NCI-H1694 treated with DMSO at 0.1 percent for 48 hours (cell line): Measurements from ENCODE around the gene CYGB.

Experiments
- DNase-seq: peaks from one replicate; lab custom pipeline; 2025; lab: John Stamatoyannopoulos, UW

The CYGB gene

GRCh38 chr17:76500747-76501017 is 36.8 kb downstream of the CYGB start:
- DNase-seq: no peak

DNA sequence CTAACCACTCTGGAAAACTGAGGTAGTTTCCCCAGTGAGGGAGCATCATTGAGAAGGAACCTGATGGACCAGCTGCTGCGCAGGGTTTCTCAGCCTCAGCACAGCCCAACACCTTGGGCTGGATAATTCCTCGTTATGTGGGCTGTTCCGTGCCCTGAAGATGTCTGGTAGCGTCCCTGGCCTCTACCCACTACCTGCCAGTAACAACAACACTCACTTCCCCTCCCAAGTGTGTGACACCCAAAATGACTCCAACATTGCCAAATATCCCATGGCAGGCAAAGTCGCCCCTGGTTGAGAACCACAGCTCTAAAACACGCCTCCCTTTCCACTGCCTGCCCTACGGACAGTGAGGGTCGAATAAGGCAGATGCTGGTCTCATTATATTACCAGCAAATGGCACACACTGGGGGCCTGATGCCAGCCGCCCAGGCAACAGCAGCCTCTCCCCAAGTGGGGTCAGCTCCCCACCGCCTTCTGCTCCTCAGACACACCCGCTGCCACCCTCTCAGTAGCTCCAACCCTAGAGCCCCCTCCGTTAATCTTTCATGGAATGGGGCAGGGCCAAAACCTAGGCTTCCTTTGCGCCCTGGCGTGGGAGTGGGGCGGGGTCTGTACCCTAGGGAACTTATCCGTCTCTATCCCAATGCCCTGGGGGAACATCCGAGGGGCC is 37.3 kb downstream of the CYGB start:
- no peak for DNase-seq

- no peak for DNase-seq
Measured at GRCh38 chr17:76499267-76499667, 38.2 kb downstream of the CYGB start.

DNA sequence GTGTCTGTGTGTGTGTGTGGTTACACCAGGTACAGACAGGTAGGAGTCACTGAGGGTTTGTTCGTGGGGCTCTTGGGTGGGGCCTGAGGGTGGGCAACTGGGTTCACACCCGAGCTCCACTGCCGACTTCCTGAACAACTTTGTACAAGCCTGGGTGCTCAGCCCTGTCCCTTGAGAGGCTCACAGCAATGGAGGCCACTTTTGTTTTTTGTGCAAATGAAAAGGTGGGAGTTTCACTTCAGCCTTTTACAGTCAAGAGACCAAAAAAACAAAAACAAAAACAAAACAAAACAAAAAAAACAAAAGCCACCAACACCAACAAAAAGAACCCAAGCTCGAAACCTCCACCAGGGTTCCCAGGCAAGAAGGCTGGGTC is 38.6 kb downstream of the CYGB start:
- no peak for DNase-seq

DNA sequence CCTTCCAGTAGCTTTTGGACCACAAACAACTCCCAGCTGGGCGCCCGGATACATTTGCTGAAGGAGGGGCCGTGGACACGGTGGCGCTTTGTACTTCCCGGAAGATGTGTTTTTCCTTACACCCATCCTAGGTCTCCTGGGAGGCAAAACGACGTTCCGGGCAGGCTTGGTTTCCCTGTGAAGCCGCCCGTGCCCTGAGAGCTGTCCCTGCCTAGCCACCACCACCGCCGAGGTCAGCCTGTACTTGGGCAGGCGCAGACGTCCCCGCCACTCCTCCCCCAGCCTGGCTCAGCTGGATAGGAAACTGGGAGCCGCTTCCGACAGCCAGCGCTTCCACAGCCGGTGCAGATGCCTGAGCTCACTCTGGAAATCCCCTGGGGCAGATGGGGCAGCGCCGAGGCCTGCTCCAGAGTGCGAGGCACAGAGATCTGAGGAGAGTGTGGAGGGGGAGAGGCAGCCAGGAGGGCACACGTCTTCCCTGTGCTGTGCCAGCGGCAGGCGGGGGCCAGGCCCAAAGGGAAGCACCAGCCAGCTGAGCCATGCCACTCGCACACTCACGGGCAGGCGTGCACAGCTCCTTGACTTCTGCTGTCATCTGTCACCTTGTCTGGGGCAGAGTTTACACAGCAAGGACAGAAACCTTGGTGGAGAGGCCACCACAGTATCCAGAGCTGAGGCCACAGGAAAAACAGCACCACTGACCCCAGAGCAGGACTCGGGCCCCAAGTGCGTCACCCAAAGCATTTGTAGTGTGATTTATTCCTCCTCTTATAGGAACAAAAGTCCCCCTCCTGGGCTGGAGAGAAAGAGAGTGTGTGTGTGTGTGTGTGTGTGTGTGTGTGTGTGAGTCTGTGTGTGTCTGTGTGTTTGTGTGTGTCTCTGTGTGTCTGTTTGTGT is 39.3 kb downstream of the CYGB start:
- DNase-seq: peak; percentile 93

- no peak for DNase-seq
Measured at GRCh38 chr17:76497699-76497978, 39.9 kb downstream of the CYGB start.

GRCh38 chr17:76496464-76496863 is 41.0 kb downstream of the CYGB start:
- DNase-seq: no peak

DNA sequence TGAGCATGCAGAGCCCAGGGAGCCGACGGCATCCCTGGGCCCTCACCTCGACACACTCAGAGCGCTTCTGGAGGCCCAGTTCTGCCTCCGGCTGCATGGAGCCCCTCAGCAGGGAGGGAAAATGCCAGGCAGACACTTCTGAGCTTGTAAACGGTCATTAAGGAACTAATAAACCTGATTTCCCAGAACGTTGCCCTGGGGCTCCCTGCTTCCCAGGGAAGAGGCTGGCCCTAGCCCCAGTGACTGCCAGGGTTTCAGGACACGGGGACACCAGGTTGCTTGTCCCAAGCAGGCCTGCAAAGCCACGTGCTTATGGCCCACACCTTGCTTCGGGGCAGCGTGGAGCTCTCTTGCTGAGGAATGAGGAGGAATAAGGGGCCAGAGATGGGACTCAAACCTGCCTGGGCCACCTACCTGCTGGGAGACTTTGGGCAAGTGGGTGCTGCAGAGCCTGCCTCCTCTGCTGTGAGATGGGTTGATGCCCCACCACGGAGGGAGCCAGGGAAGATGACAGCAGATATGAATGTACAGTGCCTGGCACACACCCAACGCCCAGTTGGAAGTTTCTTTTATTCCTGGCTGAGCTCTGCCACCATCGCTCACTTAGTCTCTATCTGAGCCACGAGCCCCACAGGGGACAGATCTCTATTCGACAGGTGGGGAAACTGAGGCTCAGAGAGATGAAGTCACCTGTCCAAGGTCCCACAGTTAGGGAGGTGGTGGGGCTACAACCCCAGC is 41.7 kb downstream of the CYGB start:
- no peak for DNase-seq

DNA sequence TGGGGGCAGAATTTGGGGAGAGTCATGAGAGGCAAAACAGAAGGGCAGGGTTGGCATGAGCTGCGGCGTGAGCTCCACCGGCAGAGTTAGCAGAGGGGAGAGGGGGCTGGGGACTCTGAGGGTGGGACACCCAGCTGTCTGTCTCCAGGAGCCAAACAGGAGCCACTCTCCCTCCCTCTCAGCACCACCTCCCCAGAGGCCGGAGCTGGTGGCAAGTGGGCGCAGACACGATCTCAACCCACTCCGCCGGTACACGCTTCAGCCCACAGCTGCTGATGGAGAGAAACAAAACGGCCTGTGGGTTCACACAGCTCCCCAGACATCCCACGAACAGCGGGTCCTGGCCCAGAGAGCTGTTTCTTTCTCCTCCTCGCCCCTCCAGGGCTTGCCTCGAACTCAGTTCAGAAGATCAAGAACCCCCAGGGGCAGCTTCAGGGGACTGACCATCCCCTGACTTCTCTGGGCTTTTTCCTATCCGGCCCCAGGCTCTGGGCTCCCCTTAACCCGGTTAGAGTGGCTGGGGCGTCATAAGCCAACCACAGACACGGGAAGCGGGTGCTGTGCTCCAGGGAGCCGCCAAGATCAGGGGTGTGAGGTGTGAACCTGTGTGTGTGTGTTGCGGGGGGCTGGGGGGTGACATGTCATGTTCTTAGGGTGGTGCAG is 43.9 kb downstream of the CYGB start:
- DNase-seq: no peak

- peak; percentile 16 for DNase-seq
Measured at GRCh38 chr17:76492989-76493501, 44.5 kb downstream of the CYGB start.

GRCh38 chr17:76492123-76492988 is 45.2 kb downstream of the CYGB start:
- DNase-seq: no peak

DNA sequence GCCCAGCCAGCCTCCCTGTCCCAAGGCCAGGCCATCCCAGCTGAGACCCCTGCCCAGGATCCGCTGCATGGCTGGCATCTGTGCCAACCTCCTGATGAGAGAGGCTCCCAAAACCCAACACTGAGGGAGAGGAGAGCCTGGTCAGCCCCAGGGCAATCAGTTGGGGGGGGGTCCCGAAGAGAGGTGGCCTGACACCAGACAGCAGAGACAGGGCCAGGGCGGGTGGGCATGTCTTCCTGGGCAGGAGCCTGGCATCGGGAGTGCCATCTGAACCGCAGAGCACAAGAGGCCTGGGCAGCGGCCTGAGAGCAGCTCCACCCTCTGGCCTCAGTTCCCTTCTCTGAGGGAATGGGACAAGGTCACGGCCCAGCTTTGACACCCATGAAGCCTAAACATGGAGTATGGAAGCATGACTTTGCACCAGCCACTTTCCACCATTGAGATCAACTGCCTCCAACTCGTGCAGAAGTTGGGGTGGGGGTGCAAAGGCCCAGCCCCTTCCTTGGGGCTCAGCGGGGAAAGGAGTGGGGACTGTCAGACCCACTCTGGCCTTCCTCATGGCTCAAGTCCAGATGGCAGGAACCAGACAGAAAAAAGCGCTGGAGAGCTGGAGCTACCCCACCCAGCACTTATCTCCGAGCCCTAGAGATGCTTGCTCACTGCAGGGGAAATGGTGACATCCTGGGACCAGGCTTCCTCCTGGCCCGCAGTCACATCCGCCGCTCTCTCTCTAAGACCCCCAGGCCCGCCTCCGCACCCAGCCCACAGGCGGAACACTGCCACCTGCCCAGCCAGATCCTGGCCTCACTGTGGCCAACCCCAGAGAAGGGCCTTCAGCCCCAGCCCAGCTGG is 46.0 kb downstream of the CYGB start:
- no peak for DNase-seq

DNA sequence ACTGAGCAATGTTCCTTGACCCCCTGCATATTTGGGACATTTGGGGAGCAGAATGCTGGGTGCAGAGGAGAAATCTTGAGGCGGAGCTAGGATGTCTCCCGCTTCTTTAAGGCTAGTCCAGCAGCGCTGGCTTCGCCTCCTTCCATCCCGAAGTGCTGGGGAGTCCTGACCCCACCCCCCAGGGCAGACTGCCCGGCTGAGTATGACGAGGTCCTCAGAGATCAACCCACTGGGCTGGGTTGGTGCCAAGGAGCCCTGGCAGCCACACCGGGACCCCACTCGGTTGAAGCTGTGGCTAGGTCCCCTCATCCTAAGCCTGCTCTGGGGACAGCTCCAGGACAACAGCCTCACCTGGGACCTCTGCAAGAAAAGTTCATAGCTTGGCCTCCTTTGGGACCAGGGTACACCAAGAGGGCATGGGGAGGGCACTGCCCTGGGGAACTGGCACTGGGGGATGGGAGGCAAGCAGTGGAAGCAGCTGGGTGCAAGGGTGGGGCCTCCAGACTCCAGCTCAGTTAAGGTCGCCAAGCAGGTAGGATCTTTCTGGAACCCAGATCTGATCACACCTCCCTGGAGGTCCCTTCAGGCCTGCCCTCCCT is 47.3 kb downstream of the CYGB start:
- DNase-seq: no peak

DNA sequence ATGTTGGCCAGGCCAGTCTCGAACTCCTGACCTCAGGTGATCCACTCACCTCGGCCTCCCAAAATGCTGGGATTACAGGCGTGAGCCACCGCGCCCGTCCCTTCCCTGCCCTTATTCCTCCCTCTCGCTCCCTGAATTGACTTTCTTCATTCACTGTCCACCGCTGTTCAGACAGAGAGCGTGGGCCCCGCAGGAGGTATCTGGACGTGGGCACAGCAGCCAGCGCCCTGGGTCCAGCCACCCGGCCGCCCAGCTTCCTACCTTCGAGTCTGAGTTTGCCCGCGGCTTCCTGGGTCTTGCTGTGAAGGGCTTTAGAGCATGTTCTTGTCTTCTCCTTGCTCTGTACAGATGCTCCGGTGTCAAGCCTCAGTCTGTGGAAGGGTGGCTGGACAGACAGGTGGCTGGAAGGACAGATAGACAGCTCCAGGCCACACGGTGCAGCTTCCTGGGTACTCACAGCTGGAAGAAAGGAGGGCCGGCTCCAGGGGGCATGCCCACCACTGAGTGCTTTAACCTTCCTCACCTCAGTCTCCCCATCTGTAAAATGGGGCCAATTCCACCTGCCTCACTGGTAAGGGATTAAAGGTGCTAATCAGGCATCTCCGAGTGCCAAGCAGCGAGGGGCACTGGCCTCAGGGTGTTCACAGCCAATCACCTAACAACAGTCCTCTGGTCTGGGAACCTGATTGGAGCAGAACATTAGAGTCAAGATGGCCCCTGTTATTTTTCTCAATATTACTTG is 49.9 kb downstream of the CYGB start:
- DNase-seq: no peak

DNA sequence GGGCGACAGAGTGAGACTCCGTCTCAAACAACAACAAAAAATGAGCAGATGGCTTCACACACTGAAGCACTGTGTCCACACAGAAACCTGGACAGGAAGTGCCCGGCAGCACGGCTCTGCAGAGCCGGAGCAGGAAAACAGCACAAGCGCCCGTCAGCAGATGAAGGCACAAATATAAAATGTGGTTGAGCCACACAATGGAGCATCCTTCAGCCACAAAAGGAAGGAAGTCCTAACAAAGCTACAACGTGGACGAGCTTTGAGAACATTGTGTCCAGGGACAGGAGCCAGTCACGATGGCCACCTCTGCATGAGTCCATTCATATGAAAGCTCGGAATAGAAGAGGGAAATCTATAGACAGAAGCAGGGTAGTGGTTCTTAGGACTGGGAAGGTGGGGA is 51.9 kb downstream of the CYGB start:
- no peak for DNase-seq

DNA sequence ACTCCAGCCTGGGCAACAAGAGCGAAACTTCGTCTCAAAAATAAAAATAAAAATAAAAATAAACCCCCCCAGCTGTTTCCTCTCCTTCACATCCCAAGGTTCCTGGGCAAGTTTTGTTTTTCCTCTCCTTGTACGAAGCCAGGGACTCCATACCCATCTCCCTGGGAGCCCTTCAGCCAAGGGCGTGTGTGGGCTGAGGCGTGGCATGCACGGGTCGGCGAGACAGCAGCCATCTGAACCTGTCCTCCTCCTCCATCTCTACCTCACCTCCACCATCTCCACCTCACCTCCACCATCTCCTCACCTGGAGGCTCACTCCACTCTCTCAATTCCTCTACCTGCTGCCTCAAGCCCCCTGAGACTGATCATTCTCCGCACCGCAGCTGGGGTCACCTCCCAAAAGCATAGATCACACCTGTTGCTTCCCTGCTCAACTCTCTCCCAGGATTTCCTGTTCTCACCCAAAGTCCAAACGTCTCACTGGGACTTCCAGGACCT is 53.2 kb downstream of the CYGB start:
- no peak for DNase-seq

DNA sequence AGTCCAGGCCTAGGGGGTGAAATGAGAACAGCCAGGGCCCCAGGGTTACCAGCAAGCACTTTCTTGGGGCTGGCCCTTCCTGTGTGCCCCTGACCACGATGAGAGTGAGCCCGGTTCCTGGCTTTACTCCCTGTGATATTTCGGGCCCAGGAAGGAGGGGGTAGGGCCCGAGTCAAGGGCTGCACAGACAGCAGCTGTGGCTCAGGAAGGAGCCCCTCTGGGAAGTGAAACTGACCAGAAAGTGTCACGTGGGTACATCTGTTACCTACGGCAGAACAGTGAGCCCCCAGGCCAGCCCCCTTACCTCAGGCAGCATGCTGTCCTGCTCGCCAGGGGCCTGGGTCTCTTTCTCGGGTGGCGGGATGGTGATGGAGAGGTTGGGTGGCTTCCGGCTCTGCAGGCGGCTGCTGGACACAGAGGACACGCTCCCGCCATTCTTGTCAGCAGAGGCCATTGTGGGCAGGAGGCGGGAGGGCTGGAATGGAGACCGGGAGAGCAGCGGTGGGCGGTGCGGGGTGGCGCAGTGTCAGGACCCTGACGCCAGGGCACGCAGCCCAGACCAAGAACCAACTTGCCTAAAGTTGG is 56.3 kb downstream of the CYGB start:
- DNase-seq: no peak

GRCh38 chr17:76480632-76481031 is 56.9 kb downstream of the CYGB start:
- no peak for DNase-seq

- DNase-seq: no peak
Measured at GRCh38 chr17:76479515-76480060, 57.9 kb downstream of the CYGB start.
